ENCODE results near the gene PPP2R2C.

PPP2R2C gene

GRCh38 chr4:6378493-6379445 is 93.6 kb downstream of the PPP2R2C start:
- no peak for DNase-seq (ENCODE audit: low spot score)

GRCh38 chr4:6377626-6378492 is 94.6 kb downstream of the PPP2R2C start:
- DNase-seq (ENCODE audit: low spot score), result no peak

DNA sequence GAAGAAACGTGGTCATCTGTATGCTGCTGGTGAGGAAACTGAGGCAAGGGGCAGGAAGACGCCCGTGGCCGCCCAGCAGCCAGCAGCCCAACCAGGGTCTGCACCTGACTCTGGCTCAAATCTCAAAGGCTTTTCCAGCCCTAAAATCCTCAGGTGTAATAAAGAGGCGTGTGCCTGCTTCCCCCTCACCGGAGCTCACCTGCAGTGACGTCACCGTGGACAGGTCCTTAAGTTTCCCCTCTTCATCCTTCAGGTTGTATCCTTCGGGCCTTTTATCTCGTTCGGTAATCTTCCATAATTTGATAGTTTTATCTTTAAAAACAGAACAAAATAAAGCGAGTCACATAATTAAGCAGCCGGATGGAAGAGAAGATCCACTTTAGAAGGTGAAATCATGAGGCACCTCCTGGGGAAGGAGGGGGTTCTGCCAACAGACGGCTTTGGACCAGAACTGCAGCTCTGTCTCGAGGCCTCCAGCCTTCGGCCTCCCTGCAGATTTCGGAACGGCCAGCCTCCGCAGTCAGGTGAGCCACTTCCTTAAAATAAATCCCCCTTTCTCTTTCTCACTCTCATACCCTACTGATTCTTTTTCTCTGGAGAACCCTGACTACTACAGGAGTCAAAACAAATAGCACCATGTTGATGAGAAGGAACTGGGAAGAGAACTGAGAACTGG is 96.7 kb downstream of the PPP2R2C start:
- no peak for DNase-seq (ENCODE audit: low spot score)

- no peak for DNase-seq (ENCODE audit: low spot score)
These were observed 97.8 kb downstream of the PPP2R2C start for GRCh38 chr4:6374575-6374974.

GRCh38 chr4:6373541-6374410 is 98.6 kb downstream of the PPP2R2C start:
- DNase-seq (ENCODE audit: low spot score), result no peak

DNA sequence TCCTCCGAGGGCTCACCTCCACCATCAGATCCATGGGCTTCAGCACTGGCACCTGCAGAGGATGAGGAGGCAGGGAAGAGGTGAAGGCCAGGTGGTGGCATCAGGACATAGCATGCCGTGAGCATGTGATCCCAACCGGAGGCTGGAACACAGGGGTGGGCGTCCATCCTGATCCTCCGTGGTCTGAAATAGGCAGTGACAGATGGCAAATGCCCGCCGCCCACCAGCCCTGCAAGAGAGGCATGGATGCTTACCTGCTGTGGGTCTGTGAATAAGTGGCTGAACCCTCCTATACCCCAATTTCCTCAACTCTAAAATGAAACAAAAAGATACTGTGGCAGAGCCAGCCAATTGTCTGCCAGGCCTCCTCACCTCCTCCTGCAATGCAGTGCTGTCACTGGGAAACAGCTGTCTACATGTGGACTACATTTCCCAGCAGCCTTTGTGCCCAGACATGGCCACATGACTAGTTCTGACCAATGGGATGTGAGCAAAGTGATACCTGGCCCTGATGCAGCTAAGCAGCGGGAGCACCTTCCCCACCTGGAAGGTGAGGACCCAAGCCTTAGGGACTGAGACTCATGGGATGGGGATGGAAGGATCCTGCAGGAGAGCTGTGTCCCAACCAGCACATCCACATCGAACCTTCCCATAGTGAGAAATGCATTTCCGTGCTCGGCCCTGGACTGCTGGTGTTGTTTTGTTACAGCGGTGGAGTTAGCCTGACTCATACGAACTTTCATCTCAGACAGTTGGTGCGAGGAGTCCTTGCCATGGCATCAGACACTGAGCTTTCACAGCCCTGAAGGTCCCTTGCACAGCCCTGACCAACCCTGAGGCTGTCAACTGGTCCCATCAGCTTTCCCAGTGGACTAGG is 99.5 kb downstream of the PPP2R2C start:
- DNase-seq (ENCODE audit: low spot score), result no peak

DNA sequence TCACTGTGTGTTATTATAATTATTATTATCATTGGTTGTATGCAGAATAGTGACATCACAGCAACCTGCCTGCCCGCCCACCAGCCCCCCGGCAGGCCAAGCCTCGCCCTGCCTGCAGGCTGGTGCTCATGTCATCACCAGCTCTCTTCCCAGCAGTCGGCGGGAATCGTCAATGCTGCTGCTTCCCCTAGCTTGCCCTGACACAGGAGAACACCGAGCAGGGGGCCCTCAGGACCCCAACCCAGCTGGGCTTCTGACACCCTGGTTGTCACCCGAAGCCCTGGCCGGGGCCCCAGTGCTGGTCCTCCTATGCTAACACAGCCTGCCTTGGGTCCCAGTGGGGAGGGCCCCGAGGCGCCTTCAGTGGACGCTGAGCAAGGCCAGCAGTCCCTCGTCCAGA is 100.6 kb downstream of the PPP2R2C start:
- DNase-seq (ENCODE audit: low spot score), result no peak

DNA sequence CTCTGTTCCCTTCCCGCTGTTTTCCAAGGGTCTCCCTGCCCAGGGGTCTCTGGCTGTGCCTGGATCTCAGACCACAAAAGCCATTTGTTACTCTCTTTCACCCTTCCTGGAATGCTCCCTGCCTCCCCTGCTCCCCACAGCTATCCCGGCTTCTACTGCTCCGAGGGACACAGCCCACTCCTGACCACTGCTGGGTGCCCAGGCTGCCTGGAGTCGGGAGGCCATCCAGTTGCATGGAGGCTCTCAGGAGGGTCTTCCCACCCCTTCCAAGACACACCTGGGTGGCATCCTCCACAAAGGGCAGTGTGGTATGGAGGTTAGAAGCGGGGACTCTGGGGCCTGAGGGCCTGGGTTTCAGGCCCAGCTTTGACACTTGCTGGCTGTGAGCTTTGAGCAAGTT is 101.1 kb downstream of the PPP2R2C start:
- no peak for DNase-seq (ENCODE audit: low spot score)

DNA sequence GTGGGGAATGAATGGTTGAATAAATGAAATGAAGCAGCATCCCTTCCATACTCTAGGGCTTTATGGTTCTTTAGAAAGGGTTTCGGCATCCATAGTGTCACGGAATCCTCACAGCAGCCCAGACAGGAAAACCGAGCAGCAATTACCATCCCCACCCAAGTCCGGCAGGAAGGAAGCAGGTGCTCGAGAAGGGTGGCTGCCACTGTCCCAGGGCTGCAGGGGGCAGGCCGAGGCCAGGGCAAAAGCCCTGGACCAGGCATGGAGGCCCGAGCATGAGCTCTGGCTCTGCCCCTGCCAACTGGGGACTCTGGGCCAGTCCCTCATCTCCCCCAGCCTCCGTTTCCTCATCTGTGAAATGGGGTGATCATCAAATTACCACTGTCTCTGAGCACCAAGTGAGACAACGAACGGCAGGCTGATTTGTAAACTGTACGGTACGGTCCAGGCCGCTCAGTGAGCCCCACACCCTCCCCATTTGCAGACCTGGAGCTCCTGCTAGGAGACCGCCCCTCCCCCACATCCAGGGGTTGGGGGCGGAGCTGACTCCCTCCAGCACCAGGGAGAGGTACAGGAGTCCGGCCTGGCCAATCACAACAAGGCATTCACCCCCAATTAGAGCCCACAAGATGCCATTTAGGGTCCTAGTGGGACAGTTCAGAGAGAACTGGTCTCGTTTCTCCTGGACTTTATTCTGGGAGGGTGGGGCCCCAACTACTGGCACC is 102.3 kb downstream of the PPP2R2C start:
- DNase-seq (ENCODE audit: low spot score), result no peak

DNA sequence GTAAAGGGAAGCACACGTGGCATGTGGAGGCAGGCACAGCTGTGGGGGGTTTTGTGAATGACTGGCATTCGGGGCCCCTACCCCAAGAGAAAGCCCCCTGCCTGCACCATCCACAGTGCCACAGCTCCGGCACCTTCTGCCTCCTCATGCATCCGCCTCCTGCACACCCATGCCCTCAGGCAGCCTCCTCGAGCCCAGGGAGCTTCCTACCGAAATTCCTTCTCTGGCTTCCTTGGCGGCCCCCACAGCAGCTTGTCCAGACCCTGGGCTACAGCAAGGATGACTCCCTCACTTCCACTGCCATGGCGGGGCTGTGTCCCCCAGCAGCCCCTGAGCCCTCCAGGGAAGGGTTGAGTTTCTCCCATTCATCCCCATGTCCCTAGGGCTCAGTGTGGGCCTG is 102.9 kb downstream of the PPP2R2C start:
- no peak for DNase-seq (ENCODE audit: low spot score)

DNA sequence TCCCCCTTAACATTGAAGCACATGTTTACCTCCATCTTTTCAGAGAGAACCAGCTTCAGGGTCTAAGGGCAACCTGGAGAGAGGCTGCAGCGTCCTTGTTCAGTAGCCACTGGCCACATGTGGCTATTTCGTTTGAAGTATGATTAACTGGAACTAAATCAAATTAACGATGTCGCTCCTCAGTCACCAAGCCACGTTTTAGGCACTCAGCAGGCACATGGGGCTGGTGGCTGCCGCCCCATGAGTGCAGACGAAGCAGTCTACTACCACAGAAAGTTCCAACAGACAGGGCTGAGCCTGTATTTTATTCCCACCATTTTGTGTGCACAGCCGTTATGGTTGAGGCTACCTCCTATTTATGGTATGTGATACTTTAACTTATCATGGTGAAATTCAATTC is 103.4 kb downstream of the PPP2R2C start:
- DNase-seq (ENCODE audit: low spot score), result no peak

GRCh38 chr4:6368601-6369000 is 103.8 kb downstream of the PPP2R2C start:
- DNase-seq (ENCODE audit: low spot score), result no peak

DNA sequence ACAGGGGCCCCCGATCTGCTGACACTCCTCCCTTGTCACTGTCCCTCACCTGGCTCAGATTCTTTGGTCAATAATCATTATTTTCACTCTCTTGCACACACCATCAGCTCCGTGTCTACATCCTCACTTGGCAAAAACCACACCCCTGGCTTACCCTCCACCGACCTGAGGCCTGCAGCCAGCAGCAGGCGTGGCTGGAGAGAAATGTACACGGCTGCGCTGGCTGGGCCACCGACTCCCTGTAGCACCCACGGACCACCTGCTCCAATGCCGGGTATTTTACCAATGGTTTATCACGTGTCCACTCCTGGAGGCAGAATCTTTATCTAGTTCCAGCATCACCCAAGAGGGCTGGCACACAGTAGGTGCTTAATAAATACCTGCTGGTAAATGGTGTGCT is 104.3 kb downstream of the PPP2R2C start:
- no peak for DNase-seq (ENCODE audit: low spot score)

DNA sequence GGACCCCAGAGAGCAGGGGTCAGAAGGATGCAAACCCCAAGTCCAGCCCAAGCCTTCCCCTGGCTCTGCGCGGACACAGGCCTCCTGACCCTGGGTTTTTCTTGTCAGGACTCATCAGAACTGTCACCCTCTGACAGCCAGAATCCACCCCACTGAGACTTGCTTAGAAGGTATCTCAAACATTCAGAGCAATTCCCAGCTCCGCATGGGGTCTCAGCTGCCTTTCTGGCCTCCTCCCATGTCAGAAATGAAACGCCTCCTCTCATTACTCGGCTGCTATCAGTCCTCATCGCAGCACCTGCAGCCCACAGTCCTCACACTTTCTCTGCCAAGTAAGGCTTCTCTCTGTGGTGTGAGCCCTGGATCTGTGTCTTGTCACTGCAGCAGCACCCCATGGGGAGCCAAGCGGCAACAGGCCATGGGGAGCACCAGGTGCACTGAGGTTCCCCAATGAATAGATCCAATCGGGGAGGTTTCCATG is 105.0 kb downstream of the PPP2R2C start:
- DNase-seq (ENCODE audit: low spot score), result no peak

- no peak for DNase-seq (ENCODE audit: low spot score)
These were observed 105.8 kb downstream of the PPP2R2C start for GRCh38 chr4:6366581-6366980.

DNA sequence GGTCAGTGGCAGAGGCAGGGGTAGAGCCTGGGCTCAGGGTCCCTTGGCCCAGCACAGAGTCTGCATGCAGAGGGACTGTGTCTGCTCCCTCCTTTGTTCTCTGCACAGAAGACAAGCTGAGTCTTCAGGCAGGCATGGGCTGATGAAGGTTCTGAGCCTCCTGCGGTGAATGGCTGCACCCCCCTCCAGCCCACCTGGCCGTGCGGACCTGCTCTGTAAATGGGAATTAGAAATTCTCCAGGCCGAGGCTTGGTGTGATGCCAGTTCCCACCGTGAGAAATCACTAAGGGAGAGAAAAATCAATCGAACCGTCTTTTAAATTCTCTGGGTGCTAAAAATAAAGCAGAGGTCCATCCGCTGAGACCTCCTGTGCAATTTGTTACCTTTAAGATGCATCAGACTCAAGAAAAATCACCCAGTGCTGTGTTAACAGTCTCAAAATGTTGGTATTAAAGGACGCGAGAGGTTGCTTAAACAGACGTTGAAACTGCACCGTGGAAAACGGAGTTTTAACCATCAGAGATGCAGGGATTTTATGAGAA is 106.8 kb downstream of the PPP2R2C start:
- DNase-seq (ENCODE audit: low spot score), result no peak

- no peak for DNase-seq (ENCODE audit: low spot score)
These were observed 107.8 kb downstream of the PPP2R2C start for GRCh38 chr4:6364581-6364980.

DNA sequence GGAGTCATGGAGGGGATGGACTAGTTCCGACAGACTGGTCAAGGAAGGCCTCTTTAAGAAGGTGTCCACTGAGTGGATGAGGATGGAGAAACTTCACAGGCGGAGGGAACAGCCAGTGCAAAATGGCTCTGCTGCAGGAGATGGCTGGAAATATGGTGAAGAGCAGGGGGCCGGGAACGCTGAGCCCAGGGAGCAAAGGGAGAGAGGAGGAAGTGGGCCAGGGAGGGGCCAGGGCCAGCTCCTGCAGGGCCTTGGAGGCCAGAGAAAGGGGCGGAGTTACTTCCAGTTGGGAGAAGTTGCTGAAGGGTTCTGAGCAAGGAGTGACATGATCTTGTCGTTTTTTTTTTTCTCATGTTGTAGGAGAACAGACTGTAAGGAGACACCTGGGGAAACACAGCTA is 108.3 kb downstream of the PPP2R2C start:
- no peak for DNase-seq (ENCODE audit: low spot score)

DNA sequence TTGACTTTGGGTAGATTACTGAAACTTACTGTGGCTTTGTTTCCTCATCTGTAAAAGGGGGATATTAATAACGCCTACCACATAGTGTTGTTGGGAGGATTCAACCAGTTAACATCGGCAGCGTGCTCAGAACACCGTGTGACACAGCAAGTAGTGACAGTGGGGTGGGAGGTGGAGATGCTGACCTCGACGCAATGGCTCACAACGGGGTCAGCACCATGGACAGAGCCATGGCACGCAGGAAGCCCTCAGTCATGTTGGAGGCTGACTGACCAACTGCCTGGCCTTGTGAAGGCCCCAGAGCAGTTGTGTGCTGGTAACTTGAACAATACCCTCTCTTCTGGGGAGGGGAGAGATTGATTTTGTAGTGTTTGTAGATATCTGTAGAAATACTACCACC is 109.5 kb downstream of the PPP2R2C start:
- DNase-seq (ENCODE audit: low spot score), result peak; percentile 35
